Thyroid gland (tissue), 4 donors: ENCODE measurements around the gene BACH2. TPM values are rescaled to one million over a fixed set of nuclear protein-coding genes. Genes with fewer than 3 reads are reported as not detected.

Experiments
- DNase-seq, 2 donors: peaks; one replicate each; pipeline ENCODE4 v3.0.0-alpha.2; 2019
- H3K27ac ChIP-seq, 3 donors: fragments of 200-600 bp; sonication (generic); 1 replicate in 2 of 3; 2 replicates in 1 of 3; pipeline ENCODE4 v1.5.1; 2016 to 2019; ENCODE audit warnings: mild to moderate bottlenecking in 1 of 3, moderate library complexity in 1 of 3
- H3K27me3 ChIP-seq: fragments of 200-600 bp; sonication (generic); one replicate; pipeline ENCODE4 v1.5.1; 2019
- H3K36me3 ChIP-seq, 2 donors: fragments of 200-600 bp; sonication (generic); one replicate each; pipeline ENCODE4 v1.5.1; 2016 to 2019
- H3K4me1 ChIP-seq, 2 donors: fragments of 200-600 bp; sonication (generic); one replicate each; pipeline ENCODE4 v1.5.1; 2017 to 2019
- H3K4me3 ChIP-seq, 3 donors: fragments of 200-600 bp; sonication (generic); replicated peaks in 1 of 3; 1 replicate in 2 of 3; 2 replicates in 1 of 3; pipeline ENCODE4 v1.5.1; 2016; ENCODE audit warnings: mild to moderate bottlenecking in 1 of 3
- H3K9me3 ChIP-seq: fragments of 200-600 bp; sonication (generic); one replicate; pipeline ENCODE4 v1.5.1; 2017
- CTCF ChIP-seq, 6 experiments: fragments of 200-600 bp in 3 of 6; fragments of 450-650 bp in 3 of 6; sonication (generic) in 3 of 6; IDR thresholded peaks; one replicate each; pipeline ENCODE4 v1.5.1; 2016 to 2019; ENCODE audit warnings: antibody characterized with exemption in 6 of 6, mild to moderate bottlenecking in 2 of 6, inconsistent platforms in 1 of 6, moderate library complexity in 1 of 6
- POLR2A ChIP-seq, 2 donors: fragments of 450-650 bp; IDR thresholded peaks; one replicate each; pipeline ENCODE4 v1.6.1; 2017; ENCODE audit warnings: antibody characterized with exemption in 2 of 2, mild to moderate bottlenecking in 2 of 2, moderate library complexity in 1 of 2
- WGBS, 2 donors: methylation state at CpG; one replicate each; pipeline ENCODE4 v1.1.5; 2017; 5-methylcytosine and 5-hydroxymethylcytosine counted together
- intact Hi-C: fragments of 100-400 bp; cut with DNase I; formaldehyde crosslinking; loops from one replicate; pipeline ENCODE4 v1.15.1; 2023
- total RNA-seq, 4 donors: library from RNA; depleted of rRNA; stranded (reverse); fragments of >200 nt; gene quantifications; one replicate each; pipeline ENCODE4 v1.2.3, GENCODE V29; 2016

BACH2 gene
- total RNA-seq, 4 donors from 2014 or later, result 0.98 to 6.6 (median 3.9) TPM

GRCh38 chr6:90028995-90029635 is 267.5 kb downstream of the BACH2 start:
- Histone ChIP-seq H3K27ac (no peak overlapping the region), H3K4me1 (no peaks in the 10 kb centered on the region), H3K36me3 (no peaks in the 10 kb centered on the region), H3K4me3 (no peak overlapping the region), H3K27me3 (no peaks in the 10 kb centered on the region), H3K9me3 (no peaks in the 10 kb centered on the region)
- intact Hi-C loops, result no loop called here
- no peak for TF ChIP-seq POLR2A (IDR thresholded peaks at IDR 0.05)
- DNase-seq, result no peak
- 65 to 68% methylated on average over 10 of the region's 10 CpGs for WGBS, 2 donors

- 85 to 88% methylated on average over 7 of the region's 7 CpGs for WGBS, 2 donors
- H3K4me3 ChIP-seq, result no peak overlapping the region
- DNase-seq, result no peak
These were observed 268.4 kb downstream of the BACH2 start for GRCh38 chr6:90028066-90028778.

GRCh38 chr6:90026216-90026615 is 270.4 kb downstream of the BACH2 start:
- WGBS, 2 donors, result 82 to 87% methylated on average over 1 of the region's 1 CpG
- H3K4me3 ChIP-seq, result no peak overlapping the region
- no peaks in the 10 kb centered on the region for H3K36me3 ChIP-seq

More at GRCh38 chr6:90028066-90028778, 268.4 kb downstream of the BACH2 start:
- Histone ChIP-seq H3K36me3 (no peaks in the 10 kb centered on the region), H3K27me3 (no peaks in the 10 kb centered on the region), H3K9me3 (no peaks in the 10 kb centered on the region), H3K27ac (no peak overlapping the region), H3K4me1 (no peaks in the 10 kb centered on the region)
- no peak for TF ChIP-seq CTCF (IDR thresholded peaks at IDR 0.05)
- TF ChIP-seq POLR2A (IDR thresholded peaks at IDR 0.05), result no peak
- intact Hi-C loops, result no loop called here

GRCh38 chr6:90025523-90026061 is 271.1 kb downstream of the BACH2 start:
- 76 to 78% methylated on average over 5 of the region's 5 CpGs for WGBS, 2 donors
- Histone ChIP-seq H3K27ac (no peak overlapping the region), H3K4me1 (no peaks in the 10 kb centered on the region), H3K9me3 (no peaks in the 10 kb centered on the region), H3K36me3 (no peaks in the 10 kb centered on the region), H3K4me3 (no peak overlapping the region), H3K27me3 (no peaks in the 10 kb centered on the region)
- TF ChIP-seq CTCF (IDR thresholded peaks at IDR 0.05) (no peak), POLR2A (IDR thresholded peaks at IDR 0.05) (no peak)
- DNase-seq, result no peak
- intact Hi-C loops, result no loop called here

More at GRCh38 chr6:90026216-90026615, 270.4 kb downstream of the BACH2 start:
- Histone ChIP-seq H3K27me3 (no peaks in the 10 kb centered on the region), H3K9me3 (no peaks in the 10 kb centered on the region), H3K27ac (no peak overlapping the region), H3K4me1 (no peaks in the 10 kb centered on the region)
- intact Hi-C loops, result no loop called here
- TF ChIP-seq POLR2A (IDR thresholded peaks at IDR 0.05), result no peak
- TF ChIP-seq CTCF (IDR thresholded peaks at IDR 0.05), result no peak
- DNase-seq, result no peak

GRCh38 chr6:90024633-90025032 is 272.0 kb downstream of the BACH2 start:
- Histone ChIP-seq H3K27me3 (no peaks in the 10 kb centered on the region), H3K4me3 (no peak overlapping the region), H3K27ac (no peak overlapping the region), H3K4me1 (no peaks in the 10 kb centered on the region), H3K9me3 (no peaks in the 10 kb centered on the region), H3K36me3 (no peaks in the 10 kb centered on the region)
- intact Hi-C loops, result no loop called here
- 94 to 97% methylated on average over 6 of the region's 6 CpGs for WGBS, 2 donors
- no peak for TF ChIP-seq CTCF (IDR thresholded peaks at IDR 0.05)
- no peak for TF ChIP-seq POLR2A (IDR thresholded peaks at IDR 0.05)
- no peak for DNase-seq
